HG02870 (cell line): ENCODE data around the gene PRKCZ.

Experiments
- ATAC-seq: cut with Tn5 transposase; IDR thresholded peaks from one replicate; pipeline ENCODE4 v1.9.1; 2021; ENCODE audit warnings: mild to moderate bottlenecking, moderate library complexity; ENCODE audit not compliant: unreplicated experiment

Gene PRKCZ

GRCh38 chr1:2173546-2174347 is 123.5 kb downstream of the PRKCZ start:
- ATAC-seq = no peak

GRCh38 chr1:2174348-2175054 is 124.3 kb downstream of the PRKCZ start:
- no peak for ATAC-seq

DNA sequence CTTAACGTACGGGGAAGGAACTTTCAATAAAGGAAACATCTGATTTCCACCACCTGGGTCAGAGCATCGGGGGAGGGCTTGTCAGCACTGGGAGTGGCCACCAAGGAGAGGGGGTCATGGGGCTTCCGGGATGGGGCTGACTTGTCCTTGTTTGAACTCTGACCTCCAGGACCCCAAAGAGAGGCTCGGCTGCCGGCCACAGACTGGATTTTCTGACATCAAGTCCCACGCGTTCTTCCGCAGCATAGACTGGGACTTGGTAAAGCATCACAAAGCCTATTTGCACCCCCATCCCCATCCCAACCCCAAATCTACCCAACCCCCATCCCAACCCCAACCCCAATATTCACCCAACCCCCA is 124.8 kb downstream of the PRKCZ start:
- ATAC-seq = no peak

- ATAC-seq = no peak
Measured at GRCh38 chr1:2175681-2176454, 125.7 kb downstream of the PRKCZ start.

- ATAC-seq = no peak
Measured at GRCh38 chr1:2176615-2177014, 126.4 kb downstream of the PRKCZ start.

DNA sequence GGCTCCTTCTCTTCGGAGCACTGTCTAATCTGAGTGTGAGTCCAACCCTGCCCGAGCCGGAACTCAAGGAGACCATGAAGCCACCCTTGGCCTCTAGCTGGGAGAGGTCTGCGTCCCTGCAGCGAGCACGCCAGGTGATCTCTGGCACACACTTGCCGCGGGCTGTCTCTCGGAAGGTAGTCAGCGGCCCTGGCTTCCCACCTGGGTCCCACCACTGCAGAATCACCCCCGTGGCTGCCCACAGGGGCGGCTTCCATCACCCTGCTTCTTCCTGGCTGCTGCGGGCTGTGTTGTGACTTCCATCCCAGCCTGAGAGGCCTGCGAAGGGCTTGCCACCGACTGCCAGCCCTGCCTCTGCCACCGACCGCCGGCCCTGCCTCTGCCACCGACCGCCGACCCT is 127.3 kb downstream of the PRKCZ start:
- no peak for ATAC-seq

DNA sequence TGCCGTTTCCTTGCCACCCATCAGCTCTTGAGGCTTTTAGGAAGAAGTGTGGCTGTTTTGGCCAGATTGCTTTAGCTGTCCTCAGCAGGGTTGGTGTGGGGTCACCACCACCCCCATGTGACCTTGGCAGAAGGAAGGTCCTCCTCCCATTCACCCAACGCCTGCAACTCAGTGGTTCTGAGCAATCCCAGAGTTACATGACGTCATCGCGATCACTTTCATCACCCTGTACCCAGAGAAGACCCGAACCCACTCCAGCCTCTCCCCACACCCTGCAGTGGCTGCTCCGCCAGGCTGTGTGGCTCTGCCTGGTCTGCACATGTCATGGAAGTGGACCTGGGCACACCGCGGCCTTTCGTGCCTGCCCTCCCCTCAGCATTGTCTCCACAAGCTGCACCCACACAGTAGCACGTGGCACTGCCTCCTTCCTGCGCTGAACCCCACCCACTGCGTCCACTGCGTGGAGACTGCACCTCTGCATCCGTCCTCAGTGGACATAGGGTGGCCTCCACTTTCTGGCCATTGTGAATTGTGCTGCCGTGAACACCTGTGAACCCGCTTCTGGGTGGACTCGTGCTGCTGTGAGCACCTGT is 127.8 kb downstream of the PRKCZ start:
- ATAC-seq = no peak

GRCh38 chr1:2178875-2179274 is 128.7 kb downstream of the PRKCZ start:
- no peak for ATAC-seq

GRCh38 chr1:2179283-2180013 is 129.2 kb downstream of the PRKCZ start:
- no peak for ATAC-seq

DNA sequence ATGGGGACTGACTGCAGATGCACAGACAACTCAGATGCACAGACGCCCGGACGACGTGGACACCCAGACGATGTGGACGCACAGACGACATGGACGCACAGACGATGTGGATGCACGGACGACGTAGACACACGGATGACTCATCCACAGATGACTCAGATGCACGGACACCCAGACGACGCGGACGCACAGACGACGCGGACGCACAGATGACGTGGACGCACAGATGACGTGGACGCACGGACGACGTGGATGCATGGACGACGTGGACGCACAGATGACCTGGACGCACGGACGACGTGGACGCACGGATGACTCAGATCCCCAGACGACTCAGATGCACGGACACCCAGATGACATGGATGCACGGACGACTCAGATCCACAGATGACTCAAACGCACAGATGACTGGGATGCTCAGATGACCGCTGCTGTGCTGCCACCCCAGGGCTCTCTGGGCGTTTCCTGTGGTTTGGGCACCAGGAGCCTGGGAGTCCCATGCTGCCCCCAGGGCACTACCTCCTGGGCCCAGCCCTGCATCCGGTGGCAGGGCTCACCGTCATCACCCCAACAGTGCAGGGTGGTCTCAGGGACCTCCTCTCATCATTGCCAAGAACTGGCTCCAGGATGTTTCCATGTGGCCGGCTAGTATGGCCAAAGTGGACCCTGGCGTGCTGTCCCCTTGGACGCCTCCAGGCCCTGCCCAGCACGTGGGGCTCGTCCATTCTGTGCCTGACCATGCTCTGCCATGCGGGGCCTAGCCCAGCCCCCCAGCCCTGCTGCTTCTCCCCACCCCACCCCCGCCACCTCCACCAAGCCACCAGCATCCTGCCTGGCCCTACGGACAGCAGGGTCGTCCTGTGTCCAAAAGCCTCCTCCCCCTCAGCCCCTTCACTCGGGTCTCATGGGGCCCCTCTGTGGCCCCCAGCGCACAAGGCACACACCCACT is 130.4 kb downstream of the PRKCZ start:
- no peak for ATAC-seq

GRCh38 chr1:2181271-2181670 is 131.1 kb downstream of the PRKCZ start:
- ATAC-seq = no peak

DNA sequence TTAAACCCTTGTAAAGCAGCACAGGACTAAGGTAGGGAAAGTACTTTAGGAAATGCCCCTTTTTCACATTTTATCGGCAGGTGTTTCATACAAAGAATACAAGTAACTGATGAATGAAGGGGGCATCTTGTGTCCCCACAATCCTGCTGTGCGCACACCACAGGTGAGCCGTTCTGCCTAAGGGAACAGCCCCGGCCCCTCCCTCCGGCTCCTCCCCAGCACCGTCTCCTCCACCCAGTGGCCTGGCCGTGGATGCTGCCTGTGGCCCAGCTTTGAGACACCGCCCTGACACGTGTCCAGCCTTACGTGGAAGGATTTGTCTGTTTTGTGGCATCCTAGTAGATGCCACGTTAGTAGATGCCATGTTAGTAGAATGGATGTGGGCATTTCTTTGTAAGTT is 131.5 kb downstream of the PRKCZ start:
- ATAC-seq = no peak

DNA sequence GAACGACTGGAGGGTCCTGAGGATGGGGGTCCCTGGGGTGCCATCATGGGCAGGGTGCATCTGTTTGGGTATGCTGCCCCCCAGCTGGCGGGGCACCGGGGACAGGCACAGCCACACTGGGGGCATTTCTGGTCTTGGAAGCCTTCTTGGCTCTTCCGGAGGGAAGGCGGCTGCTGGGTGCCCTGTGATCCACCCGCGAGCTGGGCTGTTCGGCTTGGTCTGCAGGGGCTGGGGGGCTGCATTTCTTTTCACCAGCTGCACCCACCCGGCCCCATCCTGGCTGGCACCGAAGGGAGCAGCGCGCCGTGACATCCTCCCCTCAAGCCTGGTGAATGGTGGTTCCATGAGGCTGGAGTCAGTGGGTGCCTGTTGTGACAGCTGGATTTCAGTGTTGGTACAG is 132.2 kb downstream of the PRKCZ start:
- ATAC-seq = no peak

GRCh38 chr1:2183937-2184334 is 133.7 kb downstream of the PRKCZ start:
- no peak for ATAC-seq

DNA sequence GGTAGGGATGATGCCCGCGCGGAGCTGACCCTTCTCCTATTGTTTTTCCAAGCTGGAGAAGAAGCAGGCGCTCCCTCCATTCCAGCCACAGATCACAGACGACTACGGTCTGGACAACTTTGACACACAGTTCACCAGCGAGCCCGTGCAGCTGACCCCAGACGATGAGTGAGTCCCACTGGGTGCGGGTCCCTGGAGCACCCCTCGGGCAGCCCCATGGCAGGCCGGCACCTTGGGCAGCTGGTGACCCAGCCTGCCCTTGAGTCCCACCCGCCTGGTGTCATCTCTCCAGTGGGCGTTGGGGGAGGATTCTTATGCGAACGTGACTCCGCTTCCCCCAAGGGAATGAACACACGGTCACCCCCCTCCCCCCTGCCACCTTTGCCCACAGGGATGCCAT is 134.3 kb downstream of the PRKCZ start:
- no peak for ATAC-seq

- no peak for ATAC-seq
Measured at GRCh38 chr1:2184934-2185333, 134.7 kb downstream of the PRKCZ start.

- ATAC-seq = no peak
Measured at GRCh38 chr1:2185880-2186855, 136.0 kb downstream of the PRKCZ start.

GRCh38 chr1:2186901-2187300 is 136.7 kb downstream of the PRKCZ start:
- ATAC-seq = no peak
